Activated T-cell treated with anti-CD3 and anti-CD28 coated beads, Interleukin-2, amount 50 U/mL, for 72 hours (primary cell): ENCODE measurements around the gene GOLGA7B. TPM values are rescaled to one million over a fixed set of nuclear protein-coding genes. Genes with fewer than 3 reads are reported as not detected.
A peak's percentile ranks its signal among the peaks of the same experiment; 100 is the strongest.

ENCODE experiments used
- ATAC-seq, 2 donors: fragments of 150-1000 bp; cut with Tn5 transposase; replicated peaks in 1 of 2; 2 replicates each; pipeline ENCODE4 v1.10.0; 2021; ENCODE audit warnings: moderate library complexity in 2 of 2, mild to moderate bottlenecking in 1 of 2
- DNase-seq, 2 donors: peaks; one replicate each; pipeline ENCODE4 v3.0.0; 2021 to 2022; ENCODE audit warnings: mixed read lengths in 1 of 2
- H3K27ac Mint-ChIP-seq: one replicate; pipeline ENCODE4 v1.8.0; 2022; ENCODE audit warnings: mild to moderate bottlenecking, moderate library complexity, mixed read lengths
- H3K27me3 Mint-ChIP-seq: one replicate; pipeline ENCODE4 v1.8.0; 2022; ENCODE audit warnings: low read depth, mixed read lengths
- H3K36me3 Mint-ChIP-seq, 2 donors: one replicate each; pipeline ENCODE4 v1.8.0; 2022; ENCODE audit warnings: mixed read lengths in 2 of 2, mild to moderate bottlenecking in 1 of 2; ENCODE audit not compliant: insufficient read depth in 2 of 2
- H3K4me1 Mint-ChIP-seq: one replicate; pipeline ENCODE4 v1.8.0; 2022; ENCODE audit warnings: low read depth, mixed read lengths
- H3K4me3 Mint-ChIP-seq, 2 donors: one replicate each; pipeline ENCODE4 v1.8.0; 2022; ENCODE audit warnings: mild to moderate bottlenecking in 2 of 2, mixed read lengths in 2 of 2, moderate library complexity in 2 of 2
- H3K9me3 Mint-ChIP-seq, 2 donors: one replicate each; pipeline ENCODE4 v1.8.0; 2022; ENCODE audit warnings: mixed read lengths in 2 of 2
- total RNA-seq, 2 donors: library from RNA; stranded (reverse); gene quantifications; one replicate each; pipeline ENCODE4 v1.2.3, GENCODE V29; 2022

GOLGA7B gene
- total RNA-seq, 2 donors from 2014 or later = 0.55 to 0.83 TPM

GRCh38 chr10:97882142-97883091, 32.8 kb downstream of the GOLGA7B start:
- Mint-ChIP-seq H3K4me3 (no peak overlapping the region), H3K27ac (no peak overlapping the region), H3K27me3 (peaks cover 5% of the 10 kb centered on the region), H3K36me3 (no peaks in the 10 kb centered on the region), H3K4me1 (no peaks in the 10 kb centered on the region), H3K9me3 (no peaks in the 10 kb centered on the region)
- DNase-seq (peak in 1 of 2 donors; percentile 35), ATAC-seq (peak; percentile 34 to 88)

DNA sequence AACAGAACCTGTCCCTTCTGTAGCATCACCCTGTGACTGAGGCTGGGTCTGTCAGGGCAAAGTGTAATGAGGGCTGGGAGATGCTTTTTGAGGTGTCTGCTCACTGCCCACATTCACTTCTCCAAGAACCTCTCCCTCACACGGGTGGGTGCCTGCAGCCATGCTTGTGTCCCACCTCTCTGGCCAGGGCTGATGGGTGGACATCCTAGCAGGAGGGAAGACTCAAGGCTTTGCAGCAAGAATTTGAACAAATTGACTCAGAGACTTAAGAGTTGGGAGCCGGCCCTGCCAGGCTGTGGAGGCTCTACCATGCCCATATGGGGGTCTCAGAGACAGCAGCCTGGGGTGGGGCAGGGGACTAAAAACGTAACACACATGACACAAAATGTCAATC, 33.4 kb downstream of the GOLGA7B start:
- Mint-ChIP-seq H3K36me3 (no peaks in the 10 kb centered on the region), H3K27ac (no peak overlapping the region), H3K4me3 (no peak overlapping the region), H3K4me1 (no peaks in the 10 kb centered on the region), H3K27me3 (peaks cover 5% of the 10 kb centered on the region), H3K9me3 (no peaks in the 10 kb centered on the region)
- ATAC-seq (no peak), DNase-seq (no peak)

GRCh38 chr10:97886286-97886685, 36.6 kb downstream of the GOLGA7B start:
- DNase-seq (no peak), ATAC-seq (no peak)
- Mint-ChIP-seq H3K4me1 (no peaks in the 10 kb centered on the region), H3K27me3 (peaks cover 2% of the 10 kb centered on the region), H3K27ac (no peak overlapping the region), H3K9me3 (no peaks in the 10 kb centered on the region), H3K4me3 (no peak overlapping the region), H3K36me3 (no peaks in the 10 kb centered on the region)

GRCh38 chr10:97887399-97887798, 37.8 kb downstream of the GOLGA7B start:
- no peak for ATAC-seq
- Mint-ChIP-seq H3K9me3 (no peaks in the 10 kb centered on the region), H3K4me1 (no peaks in the 10 kb centered on the region), H3K27ac (no peak overlapping the region), H3K4me3 (no peak overlapping the region), H3K36me3 (no peaks in the 10 kb centered on the region), H3K27me3 (no peaks in the 10 kb centered on the region)
- DNase-seq = no peak

- ATAC-seq = no peak
- DNase-seq = no peak
- no peak overlapping the region for H3K27ac Mint-ChIP-seq
- H3K36me3 Mint-ChIP-seq = no peaks in the 10 kb centered on the region
- no peaks in the 10 kb centered on the region for H3K4me1 Mint-ChIP-seq
- H3K9me3 Mint-ChIP-seq = no peaks in the 10 kb centered on the region
- H3K4me3 Mint-ChIP-seq = no peak overlapping the region
- no peaks in the 10 kb centered on the region for H3K27me3 Mint-ChIP-seq
Observed at GRCh38 chr10:97888134-97888533, 38.5 kb downstream of the GOLGA7B start.

DNA sequence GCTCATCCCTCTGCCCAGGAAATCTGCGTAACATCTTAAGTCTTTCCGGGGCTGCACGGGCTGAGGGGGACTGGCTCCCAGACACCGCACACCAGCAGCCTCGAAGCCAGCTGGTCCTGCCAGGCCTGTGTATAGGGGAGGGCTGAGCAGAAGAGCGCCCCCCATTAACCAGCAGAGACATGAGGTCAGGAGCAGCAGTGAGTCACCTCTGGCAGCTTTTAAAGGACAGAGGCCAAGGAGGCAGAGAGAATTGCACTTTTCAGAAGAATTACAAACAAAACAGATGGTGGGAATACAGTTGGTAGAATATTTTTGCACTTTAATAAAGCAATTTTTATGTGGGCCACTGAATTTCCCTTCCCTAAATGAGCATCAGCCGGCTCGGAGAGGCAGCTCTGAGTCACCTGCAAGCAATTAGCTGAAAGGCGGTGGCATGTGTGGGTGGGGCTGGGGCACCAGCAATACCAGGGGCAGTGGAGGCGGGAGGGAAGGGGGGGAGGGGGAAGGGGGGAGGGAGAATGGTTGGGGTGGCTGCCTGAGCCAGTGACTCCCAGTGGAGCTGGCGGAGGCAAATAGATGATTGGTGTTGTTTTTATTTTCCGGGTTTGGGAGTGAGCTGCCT, 39.1 kb downstream of the GOLGA7B start:
- Mint-ChIP-seq H3K36me3 (no peaks in the 10 kb centered on the region), H3K4me1 (no peaks in the 10 kb centered on the region), H3K27ac (no peak overlapping the region), H3K9me3 (no peaks in the 10 kb centered on the region), H3K27me3 (peaks cover 3% of the 10 kb centered on the region), H3K4me3 (no peak overlapping the region)
- DNase-seq (peak; percentile 6 to 7), ATAC-seq (no peak)

DNA sequence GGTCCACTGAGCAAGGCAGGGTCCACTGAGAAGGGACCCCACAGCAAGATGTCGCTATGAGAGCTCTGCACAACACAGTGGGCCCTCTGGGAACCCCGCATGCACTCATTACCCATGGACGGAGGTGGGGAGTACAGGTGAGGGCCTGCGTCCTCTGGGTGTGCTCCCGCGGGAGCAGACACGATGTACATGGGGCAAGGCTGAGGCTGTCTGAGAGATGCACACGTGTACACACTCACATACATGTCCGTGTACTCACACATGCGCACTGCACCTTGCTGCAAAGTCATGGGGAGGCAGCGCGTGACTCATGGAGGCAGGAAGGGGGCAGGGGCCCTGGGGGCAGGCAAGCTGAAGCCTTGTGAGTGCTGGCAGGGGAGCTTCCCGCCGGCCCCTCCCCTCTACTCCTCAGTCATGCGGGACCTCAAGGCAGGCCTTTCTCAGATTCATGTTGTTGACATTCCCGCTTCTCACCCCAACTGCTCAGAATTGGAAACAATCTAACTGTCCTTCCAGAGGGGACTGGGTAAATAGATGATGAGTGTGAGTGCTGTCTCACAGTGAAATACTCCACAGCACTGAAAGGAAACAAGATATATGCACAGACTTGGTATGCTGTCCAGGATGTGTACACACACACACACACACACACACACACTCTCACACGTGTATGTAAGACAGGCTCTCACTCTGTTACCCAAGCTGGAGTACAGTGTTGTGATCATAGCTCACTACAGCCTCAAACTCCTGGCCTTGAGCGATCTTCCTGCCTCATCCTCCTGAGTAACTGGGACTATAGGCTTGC, 40.0 kb downstream of the GOLGA7B start:
- H3K9me3 Mint-ChIP-seq = no peaks in the 10 kb centered on the region
- no peaks in the 10 kb centered on the region for H3K4me1 Mint-ChIP-seq
- peaks cover 6% of the 10 kb centered on the region for H3K27me3 Mint-ChIP-seq
- no peak overlapping the region for H3K27ac Mint-ChIP-seq
- peak; percentile 28 to 49 for ATAC-seq
- H3K4me3 Mint-ChIP-seq = no peak overlapping the region
- DNase-seq = peak; percentile 7 to 37
- H3K36me3 Mint-ChIP-seq = no peaks in the 10 kb centered on the region

- Mint-ChIP-seq H3K9me3 (no peaks in the 10 kb centered on the region), H3K27ac (no peak overlapping the region), H3K4me1 (no peaks in the 10 kb centered on the region), H3K4me3 (no peak overlapping the region), H3K36me3 (no peaks in the 10 kb centered on the region), H3K27me3 (peaks cover 6% of the 10 kb centered on the region)
- ATAC-seq (no peak), DNase-seq (no peak)
Observed at GRCh38 chr10:97891497-97892167, 42.0 kb downstream of the GOLGA7B start.

DNA sequence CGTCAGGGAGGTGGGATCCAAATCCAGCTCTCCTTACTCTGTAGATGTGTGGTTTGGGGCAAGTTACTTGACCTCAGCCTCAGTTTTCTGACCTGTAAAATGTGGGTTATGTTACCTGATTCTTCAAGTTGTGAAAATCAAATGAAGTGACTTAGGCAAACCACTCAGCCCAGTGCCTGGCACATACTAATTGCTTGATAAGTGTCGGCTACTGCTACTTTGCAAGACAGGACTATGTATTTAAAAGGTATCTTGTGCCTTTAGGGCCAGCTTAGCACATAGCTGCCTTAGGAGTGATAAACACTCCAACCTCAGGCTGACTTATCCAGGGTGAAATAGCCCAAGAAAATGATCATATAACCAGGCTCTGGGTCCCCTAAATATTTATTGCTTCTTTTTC, 42.9 kb downstream of the GOLGA7B start:
- Mint-ChIP-seq H3K27ac (no peak overlapping the region), H3K9me3 (no peaks in the 10 kb centered on the region), H3K27me3 (peaks cover 6% of the 10 kb centered on the region), H3K36me3 (no peaks in the 10 kb centered on the region), H3K4me3 (no peak overlapping the region), H3K4me1 (no peaks in the 10 kb centered on the region)
- ATAC-seq (no peak), DNase-seq (no peak)

GRCh38 chr10:97892939-97893338, 43.3 kb downstream of the GOLGA7B start:
- Mint-ChIP-seq H3K36me3 (no peaks in the 10 kb centered on the region), H3K27me3 (peaks cover 6% of the 10 kb centered on the region), H3K4me1 (no peaks in the 10 kb centered on the region), H3K27ac (no peak overlapping the region), H3K4me3 (no peak overlapping the region), H3K9me3 (no peaks in the 10 kb centered on the region)
- ATAC-seq (no peak), DNase-seq (no peak)

GRCh38 chr10:97894092-97894491, 44.4 kb downstream of the GOLGA7B start:
- Mint-ChIP-seq H3K27ac (no peak overlapping the region), H3K4me1 (no peaks in the 10 kb centered on the region), H3K9me3 (no peaks in the 10 kb centered on the region), H3K4me3 (no peak overlapping the region), H3K36me3 (no peaks in the 10 kb centered on the region), H3K27me3 (peaks cover 6% of the 10 kb centered on the region)
- ATAC-seq (no peak), DNase-seq (no peak)

DNA sequence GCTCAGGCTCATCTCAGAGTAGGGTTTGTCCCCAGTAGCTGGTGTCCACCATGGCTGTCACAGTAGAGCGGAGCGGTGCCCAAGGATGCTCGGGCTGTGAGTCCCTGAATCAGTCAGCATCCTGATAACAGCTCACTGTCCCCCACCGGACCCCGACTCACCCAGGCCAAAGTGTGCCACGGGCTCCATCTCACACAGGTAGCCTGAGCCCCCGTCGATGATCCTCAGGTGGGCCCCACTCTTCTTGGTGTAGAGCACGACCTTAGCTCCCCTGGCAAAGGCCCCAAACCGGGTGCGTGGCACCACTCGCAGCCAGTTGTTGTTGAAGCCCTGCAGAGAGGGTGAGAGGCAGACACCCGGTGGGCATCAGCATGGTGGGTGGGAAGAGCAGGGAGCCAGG, 45.4 kb downstream of the GOLGA7B start:
- no peaks in the 10 kb centered on the region for H3K36me3 Mint-ChIP-seq
- H3K4me3 Mint-ChIP-seq = no peak overlapping the region
- no peaks in the 10 kb centered on the region for H3K9me3 Mint-ChIP-seq
- H3K27me3 Mint-ChIP-seq = peaks cover 6% of the 10 kb centered on the region
- no peak overlapping the region for H3K27ac Mint-ChIP-seq
- no peak for ATAC-seq
- DNase-seq = no peak
- no peaks in the 10 kb centered on the region for H3K4me1 Mint-ChIP-seq

- Mint-ChIP-seq H3K36me3 (no peaks in the 10 kb centered on the region), H3K4me1 (no peaks in the 10 kb centered on the region), H3K9me3 (no peaks in the 10 kb centered on the region), H3K4me3 (no peak overlapping the region), H3K27ac (no peak overlapping the region), H3K27me3 (peaks cover 6% of the 10 kb centered on the region)
- no peak for ATAC-seq
- DNase-seq = no peak
Observed at GRCh38 chr10:97895915-97896314, 46.3 kb downstream of the GOLGA7B start.
